ENCODE results near the gene PLXNA2.

The PLXNA2 gene

GRCh38 chr1:208085655-208086515, 158.3 kb downstream of the PLXNA2 start:
- no peak for DNase-seq (ENCODE audit: extremely low read depth, low read depth)
- TF ChIP-seq CTCF (IDR thresholded peaks at IDR 0.05; ENCODE audit: low read depth, low read length, missing control alignments) = no peak
- no peak overlapping the region for H3K4me3 ChIP-seq (replicated peaks; ENCODE audit: low read depth, low read length)

DNA sequence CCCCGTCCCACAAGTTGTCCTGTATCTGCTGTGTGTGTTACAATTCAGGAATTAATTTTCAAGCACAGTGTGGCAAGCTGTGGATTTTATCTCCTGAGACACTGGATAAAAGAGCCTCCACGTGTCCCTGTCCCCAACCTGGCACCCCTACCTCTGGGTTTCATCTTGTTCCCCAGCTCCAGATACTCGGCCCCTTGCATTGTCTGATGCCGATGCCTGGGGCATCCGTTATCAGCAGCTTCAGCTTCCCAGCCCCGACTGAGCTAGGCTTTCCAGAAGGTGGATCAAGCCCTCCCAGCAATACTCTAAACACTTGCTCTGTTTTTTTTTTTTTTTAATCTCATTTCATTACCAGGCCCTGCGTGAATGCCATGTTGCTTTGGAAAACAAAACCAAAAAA, 159.4 kb downstream of the PLXNA2 start:
- no peak for DNase-seq (ENCODE audit: extremely low read depth, low read depth)

GRCh38 chr1:208084220-208084619, 160.0 kb downstream of the PLXNA2 start:
- TF ChIP-seq CTCF (IDR thresholded peaks at IDR 0.05; ENCODE audit: low read depth, low read length, missing control alignments) = no peak
- H3K4me3 ChIP-seq (replicated peaks; ENCODE audit: low read depth, low read length) = no peak overlapping the region
- DNase-seq (ENCODE audit: extremely low read depth, low read depth) = no peak

More for the DNA sequence above, 159.4 kb downstream of the PLXNA2 start:
- no peak for TF ChIP-seq CTCF (IDR thresholded peaks at IDR 0.05; ENCODE audit: low read depth, low read length, missing control alignments)
- no peak overlapping the region for H3K4me3 ChIP-seq (replicated peaks; ENCODE audit: low read depth, low read length)

DNA sequence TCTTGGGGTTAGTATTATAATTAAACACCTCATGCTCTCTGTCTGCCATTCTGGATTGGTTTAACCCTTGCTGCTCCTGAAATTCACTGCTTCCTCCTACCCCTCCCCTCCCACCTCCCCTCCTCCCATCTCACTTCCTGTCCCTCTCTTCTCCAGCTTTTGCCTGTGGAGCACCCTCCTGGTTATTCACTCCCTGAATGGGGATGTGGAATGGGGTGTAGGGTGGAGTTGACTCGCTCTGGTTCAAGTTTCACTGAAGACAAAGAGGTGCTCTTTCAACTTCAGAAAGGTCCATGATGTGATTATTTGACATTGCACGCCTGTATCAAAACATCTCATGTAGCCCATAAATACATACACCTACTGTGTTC, 160.5 kb downstream of the PLXNA2 start:
- no peak for TF ChIP-seq CTCF (IDR thresholded peaks at IDR 0.05; ENCODE audit: low read depth, low read length, missing control alignments)

GRCh38 chr1:208083016-208083714, 161.0 kb downstream of the PLXNA2 start:
- no peak for TF ChIP-seq CTCF (IDR thresholded peaks at IDR 0.05; ENCODE audit: low read depth, low read length, missing control alignments)
- H3K4me3 ChIP-seq (replicated peaks; ENCODE audit: low read depth, low read length) = no peak overlapping the region
- DNase-seq (ENCODE audit: extremely low read depth, low read depth) = no peak

More for the DNA sequence above, 160.5 kb downstream of the PLXNA2 start:
- no peak overlapping the region for H3K4me3 ChIP-seq (replicated peaks; ENCODE audit: low read depth, low read length)
- no peak for DNase-seq (ENCODE audit: extremely low read depth, low read depth)

GRCh38 chr1:208081972-208082371, 162.2 kb downstream of the PLXNA2 start:
- TF ChIP-seq CTCF (IDR thresholded peaks at IDR 0.05; ENCODE audit: low read depth, low read length, missing control alignments) = peak; percentile 9
- H3K4me3 ChIP-seq (replicated peaks; ENCODE audit: low read depth, low read length) = no peak overlapping the region
- no peak for DNase-seq (ENCODE audit: extremely low read depth, low read depth)

All from HFF-Myc (cell line).